ENCODE data around the gene EDIL3. TPM values are rescaled to one million over a fixed set of nuclear protein-coding genes. Genes with fewer than 3 reads are reported as not detected.

Gene EDIL3
- total and polyA plus RNA-seq, 2 of the 8 experiments (the other 6 are each of a cell fraction or from before 2014, with no cell fraction given): 14.7 to 47.2 TPM

DNA sequence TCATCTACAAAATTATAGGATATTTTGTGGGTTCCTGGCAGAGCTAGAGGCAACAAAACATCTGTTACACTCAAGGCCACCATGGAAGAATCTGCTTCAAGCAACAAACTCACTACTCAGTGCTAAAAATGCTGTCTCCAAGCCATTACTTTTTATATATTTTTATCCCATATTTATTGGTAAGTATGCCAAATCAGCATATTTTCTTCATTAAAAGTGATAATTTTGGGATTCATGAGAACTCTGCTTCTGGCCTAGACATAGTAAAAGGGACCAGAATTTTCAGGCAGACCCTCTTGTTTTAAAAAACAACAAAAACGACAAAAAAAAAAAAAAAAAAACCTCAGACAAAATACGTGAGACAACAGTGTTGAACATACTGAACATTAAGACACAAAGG, 236.0 kb downstream of the EDIL3 start:
- CTCF ChIA-PET (ENCODE audit: partially characterized antibody): no interaction called here
- no peak for DNase-seq (ENCODE audit: low read depth in 1 of 2, low spot score in 2 of 2)

More for the DNA sequence above, 236.0 kb downstream of the EDIL3 start:
- no peak overlapping the region for H2BK15ac ChIP-seq (ENCODE audit: low read length)
- no peak for FAIRE-seq
- H3K18ac ChIP-seq (ENCODE audit: extremely low read depth, low read length): no peak overlapping the region
- no peak overlapping the region for H3K14ac ChIP-seq (ENCODE audit: insufficient read length)
- H3K27ac ChIP-seq (ENCODE audit: low read depth, low read length): no peak overlapping the region
- no peaks in the 10 kb centered on the region for H3K27me3 ChIP-seq (replicated peaks in 1 of 4; ENCODE audit: control insufficient read depth in 3 of 4, extremely low read depth in 1 of 4, insufficient read depth in 3 of 4, low read length in 3 of 4)
- WGBS, 2 experiments (ENCODE audit: extremely low coverage in 1 of 2, insufficient coverage in 1 of 2, insufficient read length in 1 of 2, insufficient replicate concordance in 2 of 2, low coverage in 1 of 2, low lambda C conversion rate in 2 of 2, missing lambda C conversion rate in 1 of 2): 78% methylated on average over 1 of the region's 2 CpGs; no CpG with 5 or more reads in 1 of the 2 experiments
- no peak overlapping the region for H3K4me3 ChIP-seq (ENCODE audit: extremely low read depth in 1 of 4, insufficient read depth in 2 of 4, low read depth in 3 of 4, low read length in 4 of 4)
- H3K9ac ChIP-seq (replicated peaks in 1 of 4; ENCODE audit: extremely low read depth in 1 of 4, low read depth in 3 of 4, low read length in 3 of 4): no peak overlapping the region
- no peak overlapping the region for H2BK20ac ChIP-seq (ENCODE audit: low read length)
- TF ChIP-seq TAF1 (IDR thresholded peaks at IDR 0.05; ENCODE audit: low read depth, low read length) (no peak), ZNF274 (IDR thresholded peaks at IDR 0.05; ENCODE audit: borderline replicate concordance, extremely low read depth, low read length) (no peak), TBP (IDR thresholded peaks at IDR 0.05; ENCODE audit: low read depth, low read length) (no peak), RBBP5 (IDR thresholded peaks at IDR 0.05; ENCODE audit: borderline replicate concordance, low read depth, low read length) (no peak), JUN (IDR thresholded peaks at IDR 0.05; ENCODE audit: low read depth, low read length) (no peak), RXRA (IDR thresholded peaks at IDR 0.05; ENCODE audit: insufficient read depth, low read depth, low read length) (no peak), CBX8 (IDR thresholded peaks at IDR 0.05; ENCODE audit: borderline replicate concordance, low read depth, low read length) (no peak)
- TF ChIP-seq, protein P1, sequence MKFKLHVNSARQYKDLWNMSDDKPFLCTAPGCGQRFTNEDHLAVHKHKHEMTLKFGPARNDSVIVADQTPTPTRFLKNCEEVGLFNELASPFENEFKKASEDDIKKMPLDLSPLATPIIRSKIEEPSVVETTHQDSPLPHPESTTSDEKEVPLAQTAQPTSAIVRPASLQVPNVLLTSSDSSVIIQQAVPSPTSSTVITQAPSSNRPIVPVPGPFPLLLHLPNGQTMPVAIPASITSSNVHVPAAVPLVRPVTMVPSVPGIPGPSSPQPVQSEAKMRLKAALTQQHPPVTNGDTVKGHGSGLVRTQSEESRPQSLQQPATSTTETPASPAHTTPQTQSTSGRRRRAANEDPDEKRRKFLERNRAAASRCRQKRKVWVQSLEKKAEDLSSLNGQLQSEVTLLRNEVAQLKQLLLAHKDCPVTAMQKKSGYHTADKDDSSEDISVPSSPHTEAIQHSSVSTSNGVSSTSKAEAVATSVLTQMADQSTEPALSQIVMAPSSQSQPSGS (IDR thresholded peaks at IDR 0.05; ENCODE audit: low read length): no peak
- no peak overlapping the region for H2BK5ac ChIP-seq (ENCODE audit: low read depth, low read length)
- H3K36me3 ChIP-seq (ENCODE audit: control insufficient read depth in 2 of 4, insufficient read depth in 4 of 4, low read length in 3 of 4): no peaks in the 10 kb centered on the region
- H2BK120ac ChIP-seq (replicated peaks; ENCODE audit: low read depth, low read length): no peak overlapping the region
- no peak overlapping the region for H3K56ac ChIP-seq (replicated peaks; ENCODE audit: insufficient read length, low read depth, low read length)
- no peaks in the 10 kb centered on the region for H4K20me1 ChIP-seq (replicated peaks in 1 of 2; ENCODE audit: control insufficient read depth in 1 of 2, insufficient read depth in 2 of 2, low read length in 2 of 2)
- H2BK12ac ChIP-seq (ENCODE audit: low read depth, low read length): no peak overlapping the region
- no peaks in the 10 kb centered on the region for H3K79me2 ChIP-seq (ENCODE audit: control insufficient read depth in 1 of 2, insufficient read depth in 2 of 2, low read length in 2 of 2)
- H3K79me1 ChIP-seq (ENCODE audit: low read depth, low read length): no peaks in the 10 kb centered on the region
- no peak overlapping the region for H3K23ac ChIP-seq (ENCODE audit: insufficient read length)
- no peak overlapping the region for H4K5ac ChIP-seq (ENCODE audit: insufficient read length, low read depth, low read length)
- peaks cover 2% of the 10 kb centered on the region; the same call in 1 of the 2 replicates for H3K23me2 ChIP-seq (ENCODE audit: low read depth, low read length)
- no peak overlapping the region for H2AFZ ChIP-seq (ENCODE audit: low read length)
- no peak overlapping the region for H2AK5ac ChIP-seq (ENCODE audit: low read depth, low read length)
- H3K4ac ChIP-seq (replicated peaks; ENCODE audit: insufficient read length, low read depth, low read length): no peak overlapping the region
- H3K4me1 ChIP-seq (replicated peaks in 1 of 4; ENCODE audit: control insufficient read depth in 3 of 4, insufficient read depth in 4 of 4, low read length in 3 of 4): peaks cover 0 to 3% (median 0%) of the 10 kb centered on the region in 4 experiments; a peak in 1 of 7 replicates
- POLR2A ChIA-PET (ENCODE audit: partially characterized antibody): no interaction called here
- no peak overlapping the region for H4K91ac ChIP-seq (replicated peaks; ENCODE audit: insufficient read length, low read length)
- H3K4me2 ChIP-seq (ENCODE audit: insufficient read depth in 1 of 2, low read depth in 2 of 2, low read length in 2 of 2): no peak overlapping the region
- no peak overlapping the region for H4K8ac ChIP-seq (ENCODE audit: extremely low read depth, insufficient read depth, low read length)
- no peaks in the 10 kb centered on the region for H3K9me3 ChIP-seq (ENCODE audit: insufficient read depth in 2 of 2, low read depth in 1 of 2, low read length in 1 of 2)

Measured in H1 (cell line).